ENCODE measurements around the gene MGRN1.

The MGRN1 gene

DNA sequence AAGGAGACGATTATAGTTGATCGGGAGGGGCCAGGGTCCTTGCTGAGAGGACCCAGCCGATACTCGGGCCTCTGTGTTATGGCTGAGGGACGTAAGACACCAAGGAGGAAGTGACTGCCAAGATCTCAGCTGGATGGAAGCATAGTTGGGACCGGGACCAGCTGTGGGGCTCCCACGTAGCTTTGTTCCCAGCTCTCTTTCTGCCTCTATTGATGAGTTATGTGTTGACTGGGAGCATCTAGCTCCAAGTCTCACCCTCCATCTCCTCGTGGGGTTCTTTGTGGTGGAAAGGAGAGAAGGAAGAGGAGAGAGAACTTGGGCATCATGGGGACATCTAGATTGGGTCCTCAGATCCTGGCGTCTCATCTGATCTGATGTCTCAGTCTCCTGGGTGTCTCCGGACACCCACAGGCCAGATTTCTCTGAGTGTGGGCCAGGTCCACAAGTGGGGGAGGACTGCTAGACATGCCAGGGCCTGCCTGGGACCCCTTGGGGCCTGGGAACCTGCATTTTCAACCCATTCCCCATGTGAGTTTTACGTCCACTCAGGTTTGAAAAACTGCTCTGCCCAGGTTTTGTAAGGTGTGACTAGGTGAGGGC is 1.0 kb downstream of the MGRN1 start:
- TF ChIP-seq ZFP30 (CRISPR knock-in tag; IDR thresholded peaks at IDR 0.05) = no peak
- TF ChIP-seq CSDC2 (CRISPR knock-in tag; IDR thresholded peaks at IDR 0.05) = no peak
- TF ChIP-seq RARB (CRISPR knock-in tag; IDR thresholded peaks at IDR 0.05) = no peak
- no peak for TF ChIP-seq PPARA (CRISPR knock-in tag; IDR thresholded peaks at IDR 0.05; ENCODE audit: borderline replicate concordance)
- no peak for TF ChIP-seq ZNF8 (CRISPR knock-in tag; IDR thresholded peaks at IDR 0.05)
- TF ChIP-seq, protein P1, sequence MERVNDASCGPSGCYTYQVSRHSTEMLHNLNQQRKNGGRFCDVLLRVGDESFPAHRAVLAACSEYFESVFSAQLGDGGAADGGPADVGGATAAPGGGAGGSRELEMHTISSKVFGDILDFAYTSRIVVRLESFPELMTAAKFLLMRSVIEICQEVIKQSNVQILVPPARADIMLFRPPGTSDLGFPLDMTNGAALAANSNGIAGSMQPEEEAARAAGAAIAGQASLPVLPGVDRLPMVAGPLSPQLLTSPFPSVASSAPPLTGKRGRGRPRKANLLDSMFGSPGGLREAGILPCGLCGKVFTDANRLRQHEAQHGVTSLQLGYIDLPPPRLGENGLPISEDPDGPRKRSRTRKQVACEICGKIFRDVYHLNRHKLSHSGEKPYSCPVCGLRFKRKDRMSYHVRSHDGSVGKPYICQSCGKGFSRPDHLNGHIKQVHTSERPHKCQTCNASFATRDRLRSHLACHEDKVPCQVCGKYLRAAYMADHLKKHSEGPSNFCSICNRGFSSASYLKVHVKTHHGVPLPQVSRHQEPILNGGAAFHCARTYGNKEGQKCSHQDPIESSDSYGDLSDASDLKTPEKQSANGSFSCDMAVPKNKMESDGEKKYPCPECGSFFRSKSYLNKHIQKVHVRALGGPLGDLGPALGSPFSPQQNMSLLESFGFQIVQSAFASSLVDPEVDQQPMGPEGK (CRISPR knock-in tag; IDR thresholded peaks at IDR 0.05; ENCODE audit: borderline replicate concordance) = no peak
- TF ChIP-seq, protein P2, sequence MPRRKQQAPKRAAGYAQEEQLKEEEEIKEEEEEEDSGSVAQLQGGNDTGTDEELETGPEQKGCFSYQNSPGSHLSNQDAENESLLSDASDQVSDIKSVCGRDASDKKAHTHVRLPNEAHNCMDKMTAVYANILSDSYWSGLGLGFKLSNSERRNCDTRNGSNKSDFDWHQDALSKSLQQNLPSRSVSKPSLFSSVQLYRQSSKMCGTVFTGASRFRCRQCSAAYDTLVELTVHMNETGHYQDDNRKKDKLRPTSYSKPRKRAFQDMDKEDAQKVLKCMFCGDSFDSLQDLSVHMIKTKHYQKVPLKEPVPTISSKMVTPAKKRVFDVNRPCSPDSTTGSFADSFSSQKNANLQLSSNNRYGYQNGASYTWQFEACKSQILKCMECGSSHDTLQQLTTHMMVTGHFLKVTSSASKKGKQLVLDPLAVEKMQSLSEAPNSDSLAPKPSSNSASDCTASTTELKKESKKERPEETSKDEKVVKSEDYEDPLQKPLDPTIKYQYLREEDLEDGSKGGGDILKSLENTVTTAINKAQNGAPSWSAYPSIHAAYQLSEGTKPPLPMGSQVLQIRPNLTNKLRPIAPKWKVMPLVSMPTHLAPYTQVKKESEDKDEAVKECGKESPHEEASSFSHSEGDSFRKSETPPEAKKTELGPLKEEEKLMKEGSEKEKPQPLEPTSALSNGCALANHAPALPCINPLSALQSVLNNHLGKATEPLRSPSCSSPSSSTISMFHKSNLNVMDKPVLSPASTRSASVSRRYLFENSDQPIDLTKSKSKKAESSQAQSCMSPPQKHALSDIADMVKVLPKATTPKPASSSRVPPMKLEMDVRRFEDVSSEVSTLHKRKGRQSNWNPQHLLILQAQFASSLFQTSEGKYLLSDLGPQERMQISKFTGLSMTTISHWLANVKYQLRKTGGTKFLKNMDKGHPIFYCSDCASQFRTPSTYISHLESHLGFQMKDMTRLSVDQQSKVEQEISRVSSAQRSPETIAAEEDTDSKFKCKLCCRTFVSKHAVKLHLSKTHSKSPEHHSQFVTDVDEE (CRISPR knock-in tag; IDR thresholded peaks at IDR 0.05) = no peak
- no peak for TF ChIP-seq BACH2 (CRISPR knock-in tag; IDR thresholded peaks at IDR 0.05; ENCODE audit: borderline replicate concordance)
- no peak for TF ChIP-seq ARNTL (CRISPR knock-in tag; IDR thresholded peaks at IDR 0.05; ENCODE audit: borderline replicate concordance, low read depth)
- no peak for TF ChIP-seq TCF4 (CRISPR knock-in tag; IDR thresholded peaks at IDR 0.05; ENCODE audit: borderline replicate concordance)
- TF ChIP-seq ZFP3 (CRISPR knock-in tag; IDR thresholded peaks at IDR 0.05) = no peak
- no peak for TF ChIP-seq ZNF565 (CRISPR knock-in tag; conservative IDR thresholded peaks at IDR 0.05; ENCODE audit: low read depth)
- TF ChIP-seq GLIS3 (CRISPR knock-in tag; IDR thresholded peaks at IDR 0.05) = no peak
- TF ChIP-seq, protein P3, sequence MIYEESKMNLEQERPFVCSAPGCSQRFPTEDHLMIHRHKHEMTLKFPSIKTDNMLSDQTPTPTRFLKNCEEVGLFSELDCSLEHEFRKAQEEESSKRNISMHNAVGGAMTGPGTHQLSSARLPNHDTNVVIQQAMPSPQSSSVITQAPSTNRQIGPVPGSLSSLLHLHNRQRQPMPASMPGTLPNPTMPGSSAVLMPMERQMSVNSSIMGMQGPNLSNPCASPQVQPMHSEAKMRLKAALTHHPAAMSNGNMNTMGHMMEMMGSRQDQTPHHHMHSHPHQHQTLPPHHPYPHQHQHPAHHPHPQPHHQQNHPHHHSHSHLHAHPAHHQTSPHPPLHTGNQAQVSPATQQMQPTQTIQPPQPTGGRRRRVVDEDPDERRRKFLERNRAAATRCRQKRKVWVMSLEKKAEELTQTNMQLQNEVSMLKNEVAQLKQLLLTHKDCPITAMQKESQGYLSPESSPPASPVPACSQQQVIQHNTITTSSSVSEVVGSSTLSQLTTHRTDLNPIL (CRISPR knock-in tag; IDR thresholded peaks at IDR 0.05; ENCODE audit: low read depth) = no peak
- TF ChIP-seq ZC3H10 (CRISPR knock-in tag; IDR thresholded peaks at IDR 0.05) = no peak
- no peak for TF ChIP-seq OSR1 (CRISPR knock-in tag; IDR thresholded peaks at IDR 0.05)
- no peak for TF ChIP-seq SNAI2 (CRISPR knock-in tag; IDR thresholded peaks at IDR 0.05)
- TF ChIP-seq ZNF70 (CRISPR knock-in tag; IDR thresholded peaks at IDR 0.05) = no peak
- TF ChIP-seq, protein P4, sequence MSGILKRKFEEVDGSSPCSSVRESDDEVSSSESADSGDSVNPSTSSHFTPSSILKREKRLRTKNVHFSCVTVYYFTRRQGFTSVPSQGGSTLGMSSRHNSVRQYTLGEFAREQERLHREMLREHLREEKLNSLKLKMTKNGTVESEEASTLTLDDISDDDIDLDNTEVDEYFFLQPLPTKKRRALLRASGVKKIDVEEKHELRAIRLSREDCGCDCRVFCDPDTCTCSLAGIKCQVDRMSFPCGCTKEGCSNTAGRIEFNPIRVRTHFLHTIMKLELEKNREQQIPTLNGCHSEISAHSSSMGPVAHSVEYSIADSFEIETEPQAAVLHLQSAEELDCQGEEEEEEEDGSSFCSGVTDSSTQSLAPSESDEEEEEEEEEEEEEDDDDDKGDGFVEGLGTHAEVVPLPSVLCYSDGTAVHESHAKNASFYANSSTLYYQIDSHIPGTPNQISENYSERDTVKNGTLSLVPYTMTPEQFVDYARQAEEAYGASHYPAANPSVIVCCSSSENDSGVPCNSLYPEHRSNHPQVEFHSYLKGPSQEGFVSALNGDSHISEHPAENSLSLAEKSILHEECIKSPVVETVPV (CRISPR knock-in tag; IDR thresholded peaks at IDR 0.05) = no peak
- peak; percentile 12; the same call in 2 of the 3 replicates for ATAC-seq

DNA sequence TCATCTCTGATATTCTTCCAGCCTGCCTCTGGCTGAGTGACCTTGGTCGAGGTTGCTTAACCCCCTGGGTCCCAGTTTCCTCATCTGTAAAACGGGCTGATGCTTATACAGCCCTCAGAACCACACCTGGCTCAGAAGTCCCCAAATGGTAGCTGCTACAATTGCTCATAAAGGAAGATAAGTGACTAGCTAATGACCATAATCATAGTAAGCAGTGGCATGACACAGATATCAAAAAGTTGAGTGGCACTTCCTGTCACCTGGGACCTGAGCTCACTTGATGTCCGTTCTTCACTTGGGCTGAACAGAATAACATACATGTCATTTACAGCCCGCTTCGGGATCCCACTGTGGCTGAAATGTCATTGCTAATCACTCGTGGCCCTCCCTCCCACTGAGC is 1.8 kb downstream of the MGRN1 start:
- ATAC-seq = no peak
- TF ChIP-seq RARB (CRISPR knock-in tag; IDR thresholded peaks at IDR 0.05) = no peak
- no peak for TF ChIP-seq ARNTL (CRISPR knock-in tag; IDR thresholded peaks at IDR 0.05; ENCODE audit: borderline replicate concordance, low read depth)
- TF ChIP-seq ZFP3 (CRISPR knock-in tag; IDR thresholded peaks at IDR 0.05) = no peak
- TF ChIP-seq ZFP30 (CRISPR knock-in tag; IDR thresholded peaks at IDR 0.05) = no peak
- TF ChIP-seq ZNF8 (CRISPR knock-in tag; IDR thresholded peaks at IDR 0.05) = no peak
- no peak for TF ChIP-seq TCF4 (CRISPR knock-in tag; IDR thresholded peaks at IDR 0.05; ENCODE audit: borderline replicate concordance)
- no peak for TF ChIP-seq PPARA (CRISPR knock-in tag; IDR thresholded peaks at IDR 0.05; ENCODE audit: borderline replicate concordance)
- TF ChIP-seq, protein P3 (CRISPR knock-in tag; IDR thresholded peaks at IDR 0.05; ENCODE audit: low read depth) = no peak
- TF ChIP-seq, protein P5, sequence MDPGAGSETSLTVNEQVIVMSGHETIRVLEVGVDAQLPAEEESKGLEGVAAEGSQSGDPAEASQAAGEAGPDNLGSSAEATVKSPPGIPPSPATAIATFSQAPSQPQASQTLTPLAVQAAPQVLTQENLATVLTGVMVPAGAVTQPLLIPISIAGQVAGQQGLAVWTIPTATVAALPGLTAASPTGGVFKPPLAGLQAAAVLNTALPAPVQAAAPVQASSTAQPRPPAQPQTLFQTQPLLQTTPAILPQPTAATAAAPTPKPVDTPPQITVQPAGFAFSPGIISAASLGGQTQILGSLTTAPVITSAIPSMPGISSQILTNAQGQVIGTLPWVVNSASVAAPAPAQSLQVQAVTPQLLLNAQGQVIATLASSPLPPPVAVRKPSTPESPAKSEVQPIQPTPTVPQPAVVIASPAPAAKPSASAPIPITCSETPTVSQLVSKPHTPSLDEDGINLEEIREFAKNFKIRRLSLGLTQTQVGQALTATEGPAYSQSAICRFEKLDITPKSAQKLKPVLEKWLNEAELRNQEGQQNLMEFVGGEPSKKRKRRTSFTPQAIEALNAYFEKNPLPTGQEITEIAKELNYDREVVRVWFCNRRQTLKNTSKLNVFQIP (CRISPR knock-in tag; IDR thresholded peaks at IDR 0.05; ENCODE audit: borderline replicate concordance, low read depth) = no peak
- TF ChIP-seq ZNF565 (CRISPR knock-in tag; conservative IDR thresholded peaks at IDR 0.05; ENCODE audit: low read depth) = no peak
- TF ChIP-seq, protein P1 (CRISPR knock-in tag; IDR thresholded peaks at IDR 0.05; ENCODE audit: borderline replicate concordance) = no peak
- no peak for TF ChIP-seq CSDC2 (CRISPR knock-in tag; IDR thresholded peaks at IDR 0.05)
- TF ChIP-seq BACH2 (CRISPR knock-in tag; IDR thresholded peaks at IDR 0.05; ENCODE audit: borderline replicate concordance) = no peak
- TF ChIP-seq TOX (CRISPR knock-in tag; IDR thresholded peaks at IDR 0.05; ENCODE audit: borderline replicate concordance) = no peak
- no peak for TF ChIP-seq ESRRG (CRISPR knock-in tag; IDR thresholded peaks at IDR 0.05)
- no peak for TF ChIP-seq ZC3H10 (CRISPR knock-in tag; IDR thresholded peaks at IDR 0.05)
- TF ChIP-seq, protein P4 (CRISPR knock-in tag; IDR thresholded peaks at IDR 0.05) = no peak
- no peak for TF ChIP-seq ZNF70 (CRISPR knock-in tag; IDR thresholded peaks at IDR 0.05)

Data from SK-N-SH treated with all-trans-retinoic acid at 6 μM for 48 hours (cell line).